Thyroid gland (tissue), 4 donors: ENCODE data around the gene LMX1B.

ENCODE experiments used
- CTCF ChIP-seq, 6 experiments: fragments of 200-600 bp in 3 of 6; fragments of 450-650 bp in 3 of 6; sonication (generic) in 3 of 6; IDR thresholded peaks; one replicate each; pipeline ENCODE4 v1.5.1; 2016 to 2019; ENCODE audit warnings: antibody characterized with exemption in 6 of 6, mild to moderate bottlenecking in 2 of 6, inconsistent platforms in 1 of 6, moderate library complexity in 1 of 6
- POLR2A ChIP-seq, 2 donors: fragments of 450-650 bp; IDR thresholded peaks; one replicate each; pipeline ENCODE4 v1.6.1; 2017; ENCODE audit warnings: antibody characterized with exemption in 2 of 2, mild to moderate bottlenecking in 2 of 2, moderate library complexity in 1 of 2

- TF ChIP-seq CTCF (IDR thresholded peaks at IDR 0.05) (no peak), POLR2A (IDR thresholded peaks at IDR 0.05) (no peak)
Measured at GRCh38 chr9:126626926-126627233, 13.2 kb downstream of the LMX1B start.
